T-helper 2 cell treated with Interferon-gamma antibody and Interleukin-4, amounts not matched to agents 5 μg/mL and 100 μg/mL, for 36 hours (primary cell): ENCODE measurements around the gene LILRA6.
"Not testable (repeated sequence)": the region's sequence is repeated elsewhere in the genome, so short reads cannot be mapped to it uniquely, and the experiment has no call there.

Experiments
- DNase-seq: peaks from one replicate; pipeline ENCODE4 v3.0.0; 2021; ENCODE audit warnings: low spot score
- H3K27ac Mint-ChIP-seq: one replicate; pipeline ENCODE4 v1.8.0; 2021; ENCODE audit warnings: mild to moderate bottlenecking, mixed read lengths
- H3K27me3 Mint-ChIP-seq: one replicate; pipeline ENCODE4 v1.8.0; 2021; ENCODE audit warnings: low read depth, mixed read lengths
- H3K36me3 Mint-ChIP-seq: one replicate; pipeline ENCODE4 v1.8.0; 2021; ENCODE audit warnings: low read depth, mixed read lengths
- H3K4me1 Mint-ChIP-seq: one replicate; pipeline ENCODE4 v1.8.0; 2021; ENCODE audit warnings: low read depth, mixed read lengths
- H3K4me3 Mint-ChIP-seq: one replicate; pipeline ENCODE4 v1.8.0; 2022; ENCODE audit warnings: mild to moderate bottlenecking, moderate library complexity, mixed read lengths
- H3K9me3 Mint-ChIP-seq: one replicate; pipeline ENCODE4 v1.8.0; 2021; ENCODE audit warnings: mixed read lengths

Gene LILRA6

DNA sequence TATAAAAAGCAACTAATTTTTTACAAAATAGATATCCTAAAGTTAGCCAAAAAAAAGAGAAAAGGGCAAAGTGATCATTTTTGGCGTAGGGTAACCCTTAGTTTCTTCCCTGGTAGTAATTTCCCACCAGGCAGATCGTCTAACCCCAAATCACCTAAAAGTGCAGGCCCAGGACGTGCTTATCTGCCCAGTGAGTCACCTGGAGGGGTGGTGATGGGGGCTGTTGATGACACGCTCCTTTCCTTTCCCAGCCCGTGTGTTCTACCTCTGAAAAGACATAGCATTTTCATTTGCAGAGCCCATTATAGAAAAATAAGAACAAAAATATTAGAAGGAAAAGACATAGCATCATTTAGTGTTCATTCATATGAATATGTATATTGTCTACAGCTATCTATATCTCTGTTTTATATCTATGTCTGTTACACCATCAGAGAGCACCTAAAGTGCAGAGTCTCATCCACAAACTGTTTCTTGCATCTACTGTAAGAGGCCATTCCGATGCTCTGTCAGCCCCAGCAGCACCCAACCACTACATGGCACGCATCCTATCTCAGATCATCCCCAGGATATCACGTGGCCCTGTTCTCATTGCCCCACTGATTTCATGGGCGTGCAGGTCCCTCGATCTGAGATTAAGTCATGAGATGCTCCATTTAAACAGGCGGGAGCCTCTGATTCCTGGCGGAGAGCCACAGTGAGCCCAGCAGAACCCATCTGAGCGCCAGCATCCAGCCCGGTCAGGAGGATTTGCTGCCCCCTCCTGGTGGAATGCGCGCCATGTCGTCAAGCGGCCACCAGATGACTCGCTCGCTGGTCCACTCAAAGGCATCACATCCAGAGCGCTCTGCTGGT lies 11.3 kb downstream of the LILRA6 start:
- Mint-ChIP-seq H3K4me1 (peaks cover 3% of the 10 kb centered on the region), H3K27me3 (peaks cover 33% of the 10 kb centered on the region), H3K27ac (no peak overlapping the region), H3K36me3 (no peaks in the 10 kb centered on the region), H3K4me3 (no peak overlapping the region), H3K9me3 (peaks cover 3% of the 10 kb centered on the region)
- peak; percentile 82 for DNase-seq

DNA sequence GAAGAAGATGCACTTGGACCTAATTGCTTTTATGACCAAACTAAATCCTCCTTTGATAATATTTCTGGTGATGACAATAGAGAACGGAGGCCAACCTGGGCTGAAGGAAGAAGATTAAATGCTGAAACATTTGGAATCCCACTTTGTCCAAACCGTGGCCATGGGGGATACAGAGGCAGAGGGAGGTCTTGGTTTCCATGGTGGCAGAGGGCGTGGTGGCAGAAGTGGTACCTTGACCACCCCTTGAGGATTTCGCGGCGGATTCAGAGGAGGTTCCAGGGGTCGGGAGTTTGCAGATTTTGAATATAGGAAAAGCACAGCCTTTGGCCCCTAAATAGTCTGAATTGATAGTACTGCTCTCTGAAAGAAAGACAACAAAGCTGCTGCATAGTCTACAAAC lies 12.6 kb downstream of the LILRA6 start:
- DNase-seq, result no peak
- Mint-ChIP-seq H3K36me3 (no peaks in the 10 kb centered on the region), H3K4me3 (no peak overlapping the region), H3K4me1 (peaks cover 3% of the 10 kb centered on the region), H3K9me3 (peaks cover 3% of the 10 kb centered on the region), H3K27ac (no peak overlapping the region), H3K27me3 (peaks cover 33% of the 10 kb centered on the region)

DNA sequence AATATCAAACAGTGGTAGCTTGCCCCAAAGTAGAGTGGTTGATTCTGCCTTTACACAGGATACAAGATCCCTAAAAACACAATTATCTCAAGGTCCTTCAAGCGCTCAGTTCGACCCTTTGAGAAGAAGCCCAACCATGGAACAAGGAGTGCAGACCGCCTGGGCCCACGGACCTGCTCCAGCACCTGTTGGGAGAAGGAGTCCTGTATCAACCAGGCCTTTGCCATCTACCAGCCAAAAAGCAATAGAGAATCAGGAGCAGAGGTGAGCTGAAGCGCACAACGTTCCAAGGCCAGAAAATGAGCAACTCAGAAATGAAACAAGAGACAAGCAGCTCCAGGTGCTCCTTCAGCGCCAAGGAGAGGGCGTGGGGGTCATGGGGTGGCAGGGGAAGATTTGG lies 13.4 kb downstream of the LILRA6 start:
- Mint-ChIP-seq H3K4me3 (no peak overlapping the region), H3K27me3 (peaks cover 25% of the 10 kb centered on the region), H3K9me3 (peaks cover 3% of the 10 kb centered on the region), H3K36me3 (no peaks in the 10 kb centered on the region), H3K27ac (no peak overlapping the region), H3K4me1 (peaks cover 3% of the 10 kb centered on the region)
- DNase-seq, result no peak

DNA sequence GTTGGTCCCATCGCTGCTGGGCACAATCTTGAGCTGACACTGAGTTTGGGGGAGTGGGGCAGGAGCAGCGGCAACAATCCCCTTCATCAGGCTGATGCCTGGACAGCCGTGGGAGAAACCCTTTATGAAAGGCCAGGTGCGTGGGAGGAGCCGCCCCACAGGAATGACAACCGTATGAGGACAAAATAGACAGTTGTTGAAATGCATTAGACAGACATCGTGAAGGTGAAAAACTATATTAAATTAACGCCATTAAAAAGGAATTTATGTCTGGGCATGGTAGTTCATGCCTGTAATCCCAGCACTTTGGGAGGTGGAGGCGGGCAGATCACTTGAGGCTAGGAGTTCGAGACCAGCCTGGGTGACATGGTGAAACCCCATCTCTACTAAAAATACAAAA lies 18.0 kb downstream of the LILRA6 start:
- not testable (repeated sequence) for H3K36me3 Mint-ChIP-seq, DNase-seq, H3K27ac Mint-ChIP-seq, H3K4me1 Mint-ChIP-seq, H3K9me3 Mint-ChIP-seq, H3K4me3 Mint-ChIP-seq
- peaks cover 11% of the 10 kb centered on the region for H3K27me3 Mint-ChIP-seq

DNA sequence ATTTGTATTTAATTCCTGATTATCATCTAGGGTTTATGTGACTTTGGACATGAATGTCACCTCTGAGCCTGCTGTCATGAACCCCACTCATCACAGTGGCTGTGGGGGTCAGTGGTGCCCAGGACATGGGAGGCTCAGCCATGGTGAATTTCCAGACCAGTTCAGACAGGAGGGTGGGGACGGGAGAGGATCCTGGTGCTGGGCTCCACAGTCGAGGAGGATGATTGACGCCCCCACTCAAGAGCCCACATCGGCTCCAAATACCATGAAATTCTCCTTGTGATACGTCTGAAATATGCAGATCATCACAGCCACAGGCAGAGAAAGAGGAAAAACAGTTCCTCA lies 18.7 kb downstream of the LILRA6 start:
- not testable (repeated sequence) for H3K4me1 Mint-ChIP-seq, H3K27me3 Mint-ChIP-seq, H3K36me3 Mint-ChIP-seq, H3K4me3 Mint-ChIP-seq, DNase-seq, H3K27ac Mint-ChIP-seq, H3K9me3 Mint-ChIP-seq

DNA sequence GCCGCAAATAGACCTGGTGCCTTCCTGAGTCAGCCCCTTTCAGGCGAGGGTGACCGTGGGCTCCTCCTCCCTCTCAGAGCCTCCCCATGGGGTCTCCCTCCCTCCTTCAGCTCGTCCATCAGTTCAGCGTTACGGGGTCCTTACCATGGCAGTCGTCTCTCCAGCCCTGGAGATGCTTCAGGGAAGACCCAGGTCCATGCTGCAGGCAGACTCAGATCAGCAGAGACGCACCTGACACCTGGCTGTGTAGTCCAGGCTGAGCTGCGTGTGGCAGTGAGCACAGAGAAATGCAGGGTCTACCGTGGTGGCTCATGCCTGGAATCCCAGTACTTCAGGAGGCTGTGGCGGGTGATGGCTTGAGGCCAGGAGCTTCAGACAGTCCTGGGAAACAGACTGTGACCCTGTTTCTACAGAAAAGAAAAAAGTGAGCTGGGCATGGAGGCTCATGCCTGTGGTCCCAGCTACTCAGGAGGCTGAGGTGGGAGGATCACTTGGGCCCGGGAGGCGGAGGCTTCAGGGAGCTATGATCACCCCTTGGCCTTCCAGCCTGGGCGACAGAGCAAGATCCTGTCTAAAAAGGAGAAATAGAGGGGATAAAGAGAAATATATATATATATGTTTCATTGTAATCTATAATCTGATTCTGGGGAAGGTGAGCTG lies 19.2 kb downstream of the LILRA6 start:
- not testable (repeated sequence) for H3K4me1 Mint-ChIP-seq, H3K9me3 Mint-ChIP-seq, H3K27ac Mint-ChIP-seq, H3K27me3 Mint-ChIP-seq, H3K4me3 Mint-ChIP-seq, H3K36me3 Mint-ChIP-seq, DNase-seq

DNA sequence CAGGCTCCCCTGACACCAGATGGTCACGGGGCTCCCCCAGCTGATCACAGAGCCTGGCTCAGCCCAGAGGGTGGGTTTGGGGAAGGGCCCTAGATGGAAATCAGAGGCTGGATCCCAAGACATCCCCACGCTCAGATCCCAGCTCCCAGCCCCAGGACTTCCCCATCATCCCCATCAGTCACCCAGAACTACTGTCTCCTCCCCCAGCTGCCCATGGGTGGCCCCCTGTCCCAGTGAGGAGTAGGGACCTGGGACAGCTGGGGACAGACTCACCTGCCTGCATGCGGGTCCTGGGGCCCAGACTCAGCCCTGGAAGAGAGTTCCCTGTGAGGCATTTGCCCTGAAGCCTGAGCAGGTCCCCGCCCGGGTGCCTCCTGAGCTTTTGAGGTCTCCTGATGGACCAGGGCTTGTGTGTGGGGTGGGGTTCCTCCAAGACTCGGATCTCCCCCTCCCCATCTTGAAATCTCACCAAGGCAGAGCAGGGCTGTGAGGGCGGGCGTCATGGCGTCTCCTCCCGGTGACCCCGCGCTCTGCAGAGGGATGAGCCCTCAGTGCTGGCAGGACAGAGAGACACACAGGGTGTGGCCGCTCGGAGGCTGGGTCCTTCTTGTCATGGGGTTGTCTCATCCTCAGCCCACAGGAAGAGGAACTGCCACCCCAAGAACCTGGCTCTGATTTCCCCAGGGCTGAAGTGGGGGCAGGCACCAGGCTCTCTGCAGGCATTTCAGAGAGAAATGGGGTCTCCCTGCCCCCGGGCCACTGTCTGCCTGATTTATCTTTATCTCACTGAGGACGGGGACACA lies 19.9 kb downstream of the LILRA6 start, which contains the start of gene LILRB3:
Gene LILRB3 (minus strand): TSS at position 534 of the 803 bp plus-strand sequence. CDS start 31 bp downstream, at position 503.
- not testable (repeated sequence) for H3K4me3 Mint-ChIP-seq, H3K27me3 Mint-ChIP-seq, H3K27ac Mint-ChIP-seq, DNase-seq, H3K9me3 Mint-ChIP-seq, H3K36me3 Mint-ChIP-seq, H3K4me1 Mint-ChIP-seq

DNA sequence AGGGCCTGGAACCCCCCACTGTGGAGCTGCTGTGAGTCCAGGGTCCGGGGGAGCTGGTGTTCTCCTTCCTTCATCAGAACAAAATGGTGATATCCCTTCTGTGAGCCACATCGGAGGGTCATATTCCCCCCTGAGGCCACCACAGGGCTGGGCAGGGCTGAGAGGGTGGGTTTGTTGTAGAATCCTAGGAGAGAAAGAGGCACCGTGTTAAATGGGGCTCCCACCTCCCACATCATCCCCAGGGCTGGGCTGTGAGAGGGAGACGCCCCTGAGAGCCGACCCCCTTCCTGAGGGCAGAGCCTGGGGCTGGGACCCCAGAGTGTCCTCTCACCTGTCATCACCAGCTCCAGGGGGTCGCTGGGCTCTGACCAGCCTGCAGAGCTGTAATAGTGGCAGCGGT lies 20.6 kb downstream of the LILRA6 start:
- not testable (repeated sequence) for DNase-seq, H3K27me3 Mint-ChIP-seq, H3K4me1 Mint-ChIP-seq, H3K27ac Mint-ChIP-seq, H3K9me3 Mint-ChIP-seq, H3K4me3 Mint-ChIP-seq, H3K36me3 Mint-ChIP-seq

DNA sequence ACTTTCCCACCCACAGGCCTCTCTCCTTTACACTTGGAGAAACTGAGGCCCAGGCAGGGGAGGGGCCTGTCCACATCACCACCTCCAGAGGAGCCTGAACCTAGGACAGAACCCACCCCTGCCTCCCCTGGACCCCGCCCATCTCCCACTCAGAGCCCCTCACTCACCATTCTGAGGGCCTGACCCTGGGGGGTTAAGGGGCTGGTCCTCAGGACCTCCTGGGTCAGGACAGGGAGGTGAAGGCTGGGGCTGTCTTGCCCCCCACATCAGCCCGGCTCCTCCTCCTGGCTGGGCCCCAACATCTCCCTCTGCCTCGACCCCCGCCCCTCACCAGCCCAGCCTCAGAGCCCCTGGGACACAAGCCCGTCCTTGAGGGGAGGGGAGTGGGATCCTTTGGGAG lies 22.9 kb downstream of the LILRA6 start:
- not testable (repeated sequence) for H3K27ac Mint-ChIP-seq, H3K36me3 Mint-ChIP-seq, H3K4me1 Mint-ChIP-seq, H3K4me3 Mint-ChIP-seq, H3K27me3 Mint-ChIP-seq, H3K9me3 Mint-ChIP-seq, DNase-seq

DNA sequence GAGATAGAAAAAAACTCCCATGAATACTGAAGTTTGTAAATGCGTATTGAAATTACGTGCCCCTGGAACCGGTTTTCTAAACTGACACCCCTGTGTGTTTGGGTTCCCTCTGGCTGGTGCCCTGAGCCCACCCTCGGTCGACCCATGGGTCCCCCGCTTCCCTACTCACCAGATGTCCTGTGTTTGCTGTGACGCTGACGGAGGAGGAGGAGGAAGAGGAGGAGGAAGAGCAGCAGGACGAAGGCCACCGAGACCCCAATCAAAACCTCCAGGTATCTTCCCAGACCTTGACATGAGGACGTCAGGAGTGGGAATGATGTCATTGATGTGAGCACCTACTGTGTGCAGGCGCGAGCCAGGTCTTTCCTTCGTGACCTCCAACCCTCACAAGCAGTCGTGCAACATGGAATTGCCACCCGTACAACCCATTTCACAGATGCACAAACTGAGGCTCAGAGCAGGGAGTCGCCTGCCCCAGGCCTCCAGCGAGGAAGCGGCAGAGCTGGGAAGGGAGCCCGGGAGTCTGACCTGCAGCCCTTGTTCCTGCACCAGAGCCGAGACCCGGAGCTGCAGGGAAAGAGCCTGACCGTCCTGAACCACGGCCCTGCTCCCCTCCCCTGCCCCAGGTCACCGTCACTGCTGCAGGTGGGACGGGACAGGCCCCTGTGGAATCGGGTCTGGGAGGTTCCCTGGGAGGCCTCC lies 23.5 kb downstream of the LILRA6 start:
- Mint-ChIP-seq H3K4me3 (no peak overlapping the region), H3K4me1 (peaks cover 5% of the 10 kb centered on the region), H3K27me3 (peaks cover 3% of the 10 kb centered on the region), H3K9me3 (no peaks in the 10 kb centered on the region), H3K27ac (no peak overlapping the region), H3K36me3 (peaks cover 3% of the 10 kb centered on the region)
- no peak for DNase-seq

DNA sequence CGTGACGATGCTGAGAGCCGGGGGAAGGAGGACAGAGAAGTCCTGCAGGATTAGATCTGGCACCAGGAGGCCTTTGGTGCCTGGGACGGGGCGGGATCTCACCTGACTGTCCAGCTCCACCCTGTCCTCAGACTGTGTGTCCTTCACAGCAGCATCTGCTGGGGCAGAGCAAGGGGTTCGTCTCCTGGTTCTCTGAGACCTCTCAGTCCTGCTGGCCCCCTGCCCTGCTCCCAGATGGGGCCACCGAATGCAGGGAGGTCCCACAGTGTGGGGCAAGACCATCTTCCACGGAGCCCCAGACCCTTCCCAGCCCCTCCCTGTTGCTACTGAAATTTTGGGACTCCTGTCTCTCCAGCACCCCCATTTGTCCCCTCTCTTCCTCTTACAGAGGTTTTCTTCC lies 24.3 kb downstream of the LILRA6 start:
- H3K4me3 Mint-ChIP-seq, result no peak overlapping the region

DNA sequence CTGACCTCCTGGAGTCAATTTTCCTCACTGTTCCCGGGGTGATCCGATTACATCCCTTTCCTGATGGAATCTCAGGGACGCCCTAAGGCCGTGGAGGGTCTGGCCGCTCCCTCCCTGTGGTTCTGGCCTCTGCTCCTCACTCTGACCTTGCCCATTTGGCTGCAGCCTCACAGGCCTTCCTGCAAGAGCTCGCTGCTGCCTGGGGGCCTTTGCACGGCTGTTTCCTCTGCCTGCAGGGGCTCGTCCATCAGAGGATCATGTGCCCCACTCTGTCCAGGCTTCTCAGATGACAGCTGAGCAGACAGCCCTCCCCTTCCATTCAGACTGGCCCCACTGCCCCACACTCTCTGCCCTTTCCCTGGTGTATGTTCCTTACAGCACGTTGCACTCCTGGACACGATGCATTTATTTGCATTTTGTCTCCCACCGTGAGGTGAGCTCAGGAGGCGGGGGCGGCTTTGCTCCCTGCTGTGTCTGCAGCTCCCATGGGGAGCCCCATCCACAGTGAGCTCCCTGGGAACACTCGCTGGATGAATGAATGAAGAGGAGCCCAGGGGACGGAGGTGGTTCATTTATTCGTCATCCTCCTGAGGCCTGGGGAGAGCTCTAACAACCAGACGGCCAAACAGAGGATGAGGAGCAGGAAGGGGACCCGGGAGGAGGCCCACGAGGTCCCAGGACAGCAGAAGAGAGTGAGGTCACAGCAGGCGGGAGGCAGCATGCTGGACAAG lies 24.9 kb downstream of the LILRA6 start:
- H3K27me3 Mint-ChIP-seq, DNase-seq, H3K27ac Mint-ChIP-seq, H3K4me1 Mint-ChIP-seq, H3K9me3 Mint-ChIP-seq, H3K4me3 Mint-ChIP-seq, H3K36me3 Mint-ChIP-seq: not testable (repeated sequence)

More for the DNA sequence above, 24.3 kb downstream of the LILRA6 start:
- Mint-ChIP-seq H3K36me3 (peaks cover 4% of the 10 kb centered on the region), H3K27ac (no peak overlapping the region), H3K27me3 (no peaks in the 10 kb centered on the region), H3K9me3 (no peaks in the 10 kb centered on the region), H3K4me1 (peaks cover 5% of the 10 kb centered on the region)
- no peak for DNase-seq

DNA sequence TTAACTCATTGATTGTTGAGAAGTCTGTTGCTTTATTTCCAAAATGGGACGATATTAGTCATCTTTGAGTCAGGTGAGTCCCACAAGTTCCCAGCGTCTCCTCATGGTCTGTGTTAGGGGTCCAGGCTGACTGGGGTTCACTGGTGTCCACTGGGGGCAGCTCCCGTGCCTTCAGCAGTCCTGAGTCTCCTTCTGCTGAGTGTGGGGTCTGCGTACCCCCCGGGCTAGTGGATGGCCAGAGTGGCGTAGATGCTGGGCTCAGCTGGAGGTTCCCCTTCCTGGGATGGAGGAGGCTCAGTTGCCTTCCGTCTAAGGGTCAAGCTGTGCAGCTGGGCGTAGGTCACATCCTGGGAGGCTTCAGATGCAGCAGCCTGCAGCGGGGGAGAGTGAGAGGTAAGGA lies 25.7 kb downstream of the LILRA6 start:
- no peak for DNase-seq
- no peaks in the 10 kb centered on the region for H3K4me1 Mint-ChIP-seq
- H3K4me3 Mint-ChIP-seq, result no peak overlapping the region
- H3K9me3 Mint-ChIP-seq, result no peaks in the 10 kb centered on the region
- H3K36me3 Mint-ChIP-seq, result peaks cover 11% of the 10 kb centered on the region
- H3K27me3 Mint-ChIP-seq, result no peaks in the 10 kb centered on the region
- no peak overlapping the region for H3K27ac Mint-ChIP-seq
